ENCODE results near the gene RAB44.

- TF ChIP-seq CTCF (IDR thresholded peaks at IDR 0.05) (no peak), POLR2A (IDR thresholded peaks at IDR 0.05) (no peak)
These were observed 29.0 kb upstream of the RAB44 start for GRCh38 chr6:36668591-36668990.

All from lower leg skin (tissue), 3 donors.